ENCODE results near the gene SLC6A6.

Gene SLC6A6

GRCh38 chr3:14457481-14457880 is 55.1 kb downstream of the SLC6A6 start:
- DNase-seq = no peak

- DNase-seq = no peak
Observed at GRCh38 chr3:14457999-14458398, 55.6 kb downstream of the SLC6A6 start.

GRCh38 chr3:14458434-14459275 is 56.2 kb downstream of the SLC6A6 start:
- DNase-seq = no peak

GRCh38 chr3:14459384-14459783 is 57.0 kb downstream of the SLC6A6 start:
- DNase-seq = no peak

GRCh38 chr3:14459787-14460186 is 57.4 kb downstream of the SLC6A6 start:
- no peak for DNase-seq

- DNase-seq = peak; percentile 53
Observed at GRCh38 chr3:14460342-14461005, 58.1 kb downstream of the SLC6A6 start.

- no peak for DNase-seq
Observed at GRCh38 chr3:14461006-14461747, 58.8 kb downstream of the SLC6A6 start.

- DNase-seq = peak; percentile 68
Observed at GRCh38 chr3:14461748-14462324, 59.4 kb downstream of the SLC6A6 start.

GRCh38 chr3:14462738-14463137 is 60.3 kb downstream of the SLC6A6 start:
- DNase-seq = no peak

GRCh38 chr3:14463330-14464140 is 61.1 kb downstream of the SLC6A6 start:
- DNase-seq = peak; percentile 31

- no peak for DNase-seq
Observed at GRCh38 chr3:14464141-14464465, 61.7 kb downstream of the SLC6A6 start.

GRCh38 chr3:14464521-14464920 is 62.1 kb downstream of the SLC6A6 start:
- DNase-seq = no peak

- DNase-seq = no peak
Observed at GRCh38 chr3:14465425-14465824, 63.0 kb downstream of the SLC6A6 start.

GRCh38 chr3:14466179-14466903 is 63.9 kb downstream of the SLC6A6 start:
- no peak for DNase-seq

GRCh38 chr3:14467814-14468620 is 65.6 kb downstream of the SLC6A6 start:
- DNase-seq = peak; percentile 35

- no peak for DNase-seq
Observed at GRCh38 chr3:14468621-14468981, 66.2 kb downstream of the SLC6A6 start.

- DNase-seq = no peak
Observed at GRCh38 chr3:14470461-14470860, 68.1 kb downstream of the SLC6A6 start.

- DNase-seq = no peak
Observed at GRCh38 chr3:14471016-14471415, 68.6 kb downstream of the SLC6A6 start.

- no peak for DNase-seq
Observed at GRCh38 chr3:14471690-14472089, 69.3 kb downstream of the SLC6A6 start.

- DNase-seq = no peak
Observed at GRCh38 chr3:14472471-14473351, 70.3 kb downstream of the SLC6A6 start.
